ENCODE data around the gene DGKE. TPM values are rescaled to one million over a fixed set of nuclear protein-coding genes. Genes with fewer than 3 reads are reported as not detected.

DGKE gene
- total and polyA plus RNA-seq, 2 of the 13 experiments (the other 11 are each of a cell fraction or from before 2014, with no cell fraction given) = 3.2 to 5.3 TPM

DNA sequence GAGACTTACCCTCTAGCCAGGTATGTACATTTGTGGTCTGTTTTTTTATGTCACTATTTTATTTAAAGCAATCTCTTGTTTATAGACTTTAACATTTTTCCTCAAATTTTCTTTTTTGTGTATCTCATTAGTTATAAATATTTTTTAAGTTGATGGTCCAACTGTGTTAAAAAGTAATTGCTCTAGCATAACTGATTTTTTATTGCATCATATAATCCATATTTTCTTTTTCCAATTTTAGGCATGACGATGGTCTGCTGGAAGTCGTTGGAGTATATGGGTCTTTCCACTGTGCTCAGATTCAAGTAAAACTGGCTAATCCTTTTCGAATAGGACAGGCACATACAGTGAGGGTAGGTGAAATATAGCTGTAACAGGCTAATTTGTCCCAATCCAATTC, 27.9 kb downstream of the DGKE start:
- H2AFZ ChIP-seq (ENCODE audit: low read length) = no peak overlapping the region
- no peak for ATAC-seq
- no TSS peak for BruUV-seq (replicated peaks)
- ChIA-PET POLR2A (no interaction called here), CTCF (ENCODE audit: low intra/inter-chr PET ratio, low total read pairs) (no interaction called here)
- peaks cover 6% of the 10 kb centered on the region; the same call in 1 of the 2 replicates for H3K4me1 ChIP-seq (ENCODE audit: insufficient read depth, low read length)
- H3K27ac ChIP-seq (ENCODE audit: extremely low read length, insufficient read depth, low read length) = no peak overlapping the region
- no peak overlapping the region for H3K9ac ChIP-seq (ENCODE audit: insufficient read depth, low read depth, low read length)
- no peaks in the 10 kb centered on the region for H3K27me3 ChIP-seq (ENCODE audit: control insufficient read depth in 1 of 2, insufficient read depth in 2 of 2, low read length in 2 of 2)
- H3K36me3 ChIP-seq (replicated peaks in 1 of 2; ENCODE audit: control insufficient read depth in 1 of 2, insufficient read depth in 2 of 2, low read length in 2 of 2) = no peaks in the 10 kb centered on the region; a peak in 2 of 5 replicates
- no peaks in the 10 kb centered on the region for H3K79me2 ChIP-seq (ENCODE audit: insufficient read depth, low read length)
- no peaks in the 10 kb centered on the region for H4K20me1 ChIP-seq (ENCODE audit: insufficient read depth, low read length)
- no peak overlapping the region for H3K4me3 ChIP-seq (replicated peaks in 1 of 3; ENCODE audit: insufficient read depth in 1 of 3, low read depth in 2 of 3, low read length in 3 of 3)
- WGBS (ENCODE audit: low lambda C conversion rate) = 59% methylated on average over 3 of the region's 3 CpGs
- no peak for FAIRE-seq
- no peak overlapping the region for H3K4me2 ChIP-seq (ENCODE audit: low read depth, low read length)
- intact Hi-C loops (cut with micrococcal nuclease; ENCODE audit: unreplicated experiment) (no loop called here), in situ Hi-C loops (cut with HindIII; ENCODE audit: extremely low pct_ligation_motif_present, low pct_unique_long_range_greater_than_20kb) (no loop called here)
- TF ChIP-seq CEBPB (IDR thresholded peaks at IDR 0.05; ENCODE audit: borderline replicate concordance, low read depth, low read length) = peak; percentile 18; the same call in 1 of the 2 replicates
- TF ChIP-seq, protein P1, sequence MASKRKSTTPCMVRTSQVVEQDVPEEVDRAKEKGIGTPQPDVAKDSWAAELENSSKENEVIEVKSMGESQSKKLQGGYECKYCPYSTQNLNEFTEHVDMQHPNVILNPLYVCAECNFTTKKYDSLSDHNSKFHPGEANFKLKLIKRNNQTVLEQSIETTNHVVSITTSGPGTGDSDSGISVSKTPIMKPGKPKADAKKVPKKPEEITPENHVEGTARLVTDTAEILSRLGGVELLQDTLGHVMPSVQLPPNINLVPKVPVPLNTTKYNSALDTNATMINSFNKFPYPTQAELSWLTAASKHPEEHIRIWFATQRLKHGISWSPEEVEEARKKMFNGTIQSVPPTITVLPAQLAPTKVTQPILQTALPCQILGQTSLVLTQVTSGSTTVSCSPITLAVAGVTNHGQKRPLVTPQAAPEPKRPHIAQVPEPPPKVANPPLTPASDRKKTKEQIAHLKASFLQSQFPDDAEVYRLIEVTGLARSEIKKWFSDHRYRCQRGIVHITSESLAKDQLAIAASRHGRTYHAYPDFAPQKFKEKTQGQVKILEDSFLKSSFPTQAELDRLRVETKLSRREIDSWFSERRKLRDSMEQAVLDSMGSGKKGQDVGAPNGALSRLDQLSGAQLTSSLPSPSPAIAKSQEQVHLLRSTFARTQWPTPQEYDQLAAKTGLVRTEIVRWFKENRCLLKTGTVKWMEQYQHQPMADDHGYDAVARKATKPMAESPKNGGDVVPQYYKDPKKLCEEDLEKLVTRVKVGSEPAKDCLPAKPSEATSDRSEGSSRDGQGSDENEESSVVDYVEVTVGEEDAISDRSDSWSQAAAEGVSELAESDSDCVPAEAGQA (IDR thresholded peaks at IDR 0.05; ENCODE audit: low read depth) = no peak
- TF ChIP-seq, protein P1 (CRISPR knock-in tag; IDR thresholded peaks at IDR 0.05; ENCODE audit: borderline replicate concordance) = no peak
- no peak for TF ChIP-seq ZNF329 (CRISPR knock-in tag; IDR thresholded peaks at IDR 0.05; ENCODE audit: low read depth)
- no peak for TF ChIP-seq ZNF460 (CRISPR knock-in tag; IDR thresholded peaks at IDR 0.05; ENCODE audit: borderline replicate concordance)
- no peak for TF ChIP-seq ZNF879 (CRISPR knock-in tag; IDR thresholded peaks at IDR 0.05)
- no peak for TF ChIP-seq CBX2 (IDR thresholded peaks at IDR 0.05; ENCODE audit: low read depth, low read length)
- no peak for TF ChIP-seq CBX2 (CRISPR knock-in tag; IDR thresholded peaks at IDR 0.05; ENCODE audit: low read depth)
- peak; percentile 50 for TF ChIP-seq ATF7 (IDR thresholded peaks at IDR 0.05)
- TF ChIP-seq ATF7 (CRISPR knock-in tag; IDR thresholded peaks at IDR 0.05) = no peak
- TF ChIP-seq, protein P2, sequence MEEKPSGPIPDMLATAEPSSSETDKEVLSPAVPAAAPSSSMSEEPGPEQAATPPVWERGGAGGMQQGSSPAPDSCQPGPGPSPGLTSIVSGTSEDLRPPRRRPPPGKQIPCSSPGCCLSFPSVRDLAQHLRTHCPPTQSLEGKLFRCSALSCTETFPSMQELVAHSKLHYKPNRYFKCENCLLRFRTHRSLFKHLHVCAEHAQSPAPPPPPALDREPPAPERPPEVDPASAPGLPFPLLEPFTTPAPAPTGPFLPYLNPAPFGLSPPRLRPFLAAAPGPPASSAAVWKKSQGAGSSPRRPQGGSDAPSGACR (CRISPR knock-in tag; IDR thresholded peaks at IDR 0.05) = no peak
- no peak for TF ChIP-seq FOXK1 (CRISPR knock-in tag; IDR thresholded peaks at IDR 0.05; ENCODE audit: borderline replicate concordance, low read depth)
- no peak for DNase-seq (ENCODE audit: low spot score)
- no peaks in the 10 kb centered on the region for H3K9me3 ChIP-seq (ENCODE audit: low read length)

Data from HepG2 (cell line).